HuH-7 (cell line): ENCODE results near the gene HUNK.
"Not testable (repeated sequence)": the region's sequence is repeated elsewhere in the genome, so short reads cannot be mapped to it uniquely, and the experiment has no call there.

Source experiments
- DNase-seq: peaks from one replicate; pipeline ENCODE4 v3.0.0; 2011; ENCODE audit warnings: low spot score

HUNK gene

GRCh38 chr21:31921079-31921478, 48.3 kb downstream of the HUNK start:
- DNase-seq: no peak

GRCh38 chr21:31922881-31923280, 50.1 kb downstream of the HUNK start:
- DNase-seq: no peak

- no peak for DNase-seq
These were observed 50.9 kb downstream of the HUNK start for GRCh38 chr21:31923756-31924155.

GRCh38 chr21:31924548-31924947, 51.7 kb downstream of the HUNK start:
- no peak for DNase-seq

GRCh38 chr21:31926498-31926897, 53.7 kb downstream of the HUNK start:
- no peak for DNase-seq

- no peak for DNase-seq
These were observed 55.0 kb downstream of the HUNK start for GRCh38 chr21:31927689-31928353.

- no peak for DNase-seq
These were observed 55.8 kb downstream of the HUNK start for GRCh38 chr21:31928656-31929055.

- DNase-seq: peak; percentile 54
These were observed 56.7 kb downstream of the HUNK start for GRCh38 chr21:31929548-31929947.

GRCh38 chr21:31930001-31930400, 57.2 kb downstream of the HUNK start:
- no peak for DNase-seq

- DNase-seq: no peak
These were observed 59.0 kb downstream of the HUNK start for GRCh38 chr21:31931644-31932469.

- DNase-seq: no peak
These were observed 59.6 kb downstream of the HUNK start for GRCh38 chr21:31932470-31932764.

GRCh38 chr21:31937303-31937702, 64.5 kb downstream of the HUNK start:
- no peak for DNase-seq

GRCh38 chr21:31938330-31939301, 65.8 kb downstream of the HUNK start:
- DNase-seq: no peak

- DNase-seq: no peak
These were observed 68.9 kb downstream of the HUNK start for GRCh38 chr21:31941694-31942093.

- DNase-seq: no peak
These were observed 70.7 kb downstream of the HUNK start for GRCh38 chr21:31943561-31943960.

GRCh38 chr21:31945141-31945540, 72.3 kb downstream of the HUNK start:
- no peak for DNase-seq

- no peak for DNase-seq
These were observed 72.7 kb downstream of the HUNK start for GRCh38 chr21:31945546-31945945.

- DNase-seq: no peak
These were observed 73.4 kb downstream of the HUNK start for GRCh38 chr21:31946231-31946630.

- DNase-seq: not testable (repeated sequence)
These were observed 74.2 kb downstream of the HUNK start for GRCh38 chr21:31946876-31947550.

- DNase-seq: no peak
These were observed 75.9 kb downstream of the HUNK start for GRCh38 chr21:31948676-31949075.

- DNase-seq: no peak
These were observed 80.0 kb downstream of the HUNK start for GRCh38 chr21:31952828-31953227.

GRCh38 chr21:31957631-31958030, 84.8 kb downstream of the HUNK start:
- no peak for DNase-seq
